ENCODE measurements around the gene GRPEL1. TPM values are rescaled to one million over a fixed set of nuclear protein-coding genes. Genes with fewer than 3 reads are reported as not detected.

The GRPEL1 gene
- polyA plus RNA-seq, 2 of the 4 experiments (the other 2 are of a cell fraction) = 45.5 to 72.0 TPM

DNA sequence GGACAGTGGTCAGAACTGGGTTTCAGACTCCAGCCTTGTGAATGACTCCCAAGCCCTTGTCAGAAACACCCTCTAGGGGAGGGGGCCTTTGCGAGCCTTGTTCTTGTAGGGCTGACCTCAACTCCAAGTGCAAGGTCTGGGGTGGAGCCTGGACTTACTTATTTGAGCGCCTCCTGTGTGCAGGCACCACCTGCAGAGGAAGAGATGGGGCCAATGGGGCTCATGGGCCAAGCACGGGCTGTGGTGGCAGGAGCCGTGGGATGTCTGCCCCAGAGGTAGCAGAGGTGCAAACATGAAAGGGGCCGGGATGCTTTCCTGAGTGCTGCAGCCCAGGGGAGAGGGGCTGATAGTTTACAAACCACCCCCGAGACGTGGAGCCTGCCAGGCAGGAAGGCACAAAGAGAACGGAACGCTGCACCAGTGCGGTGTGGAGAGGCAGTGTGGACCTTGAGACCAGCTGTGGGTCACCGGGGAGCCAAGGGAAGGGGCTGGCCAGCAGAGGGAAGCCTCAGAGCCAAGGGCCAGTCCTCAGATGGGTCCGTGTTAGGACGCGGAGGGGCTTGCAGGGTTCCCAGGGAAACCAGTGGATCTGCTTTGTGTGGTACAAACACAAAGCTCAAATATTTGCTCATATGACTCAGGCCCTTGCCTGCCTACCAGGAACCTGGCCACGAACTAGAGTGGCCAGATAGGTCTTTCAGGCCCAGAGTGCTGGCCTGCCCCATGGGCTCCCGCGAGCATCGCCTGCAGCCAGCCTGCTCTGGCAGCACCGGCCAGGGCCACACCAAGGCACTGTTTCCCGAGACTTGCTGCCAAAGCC lies 33.4 kb downstream of the GRPEL1 start:
- 0 out of 3 replicates have a peak overlapping the region, but pooled peaks have one; percentile 11 for H3K4me3 ChIP-seq
- peak overlapping the region; percentile 68 to 92 for H3K27ac ChIP-seq
- ATAC-seq (peak; percentile 92 to 93), FAIRE-seq (no peak), DNase-seq (ENCODE audit: low read depth in 1 of 2, low spot score in 1 of 2) (peak; percentile 80 to 87)
- 13% methylated on average over 18 of the region's 20 CpGs for WGBS (ENCODE audit: missing lambda C conversion rate)
- H3K4me2 ChIP-seq = peak overlapping the region; percentile 79
- peaks cover 48% of the 10 kb centered on the region for H3K4me1 ChIP-seq
- CTCF ChIA-PET = interaction anchor here (0.8 to 2.6 kb wide), 11 partner anchors 9 to 107 kb away, joined by 3 to 8 read pairs (median 4); partner anchors contain the start of gene TADA2B
- no peaks in the 10 kb centered on the region for H3K9me3 ChIP-seq
- POLR2A ChIA-PET = interaction anchor here (1.0 to 1.4 kb wide), 3 partner anchors 9 to 33 kb away, joined by 4 to 6 read pairs (median 5); partner anchors contain the start of genes GRPEL1 and TADA2B
- TF ChIP-seq, protein P1, sequence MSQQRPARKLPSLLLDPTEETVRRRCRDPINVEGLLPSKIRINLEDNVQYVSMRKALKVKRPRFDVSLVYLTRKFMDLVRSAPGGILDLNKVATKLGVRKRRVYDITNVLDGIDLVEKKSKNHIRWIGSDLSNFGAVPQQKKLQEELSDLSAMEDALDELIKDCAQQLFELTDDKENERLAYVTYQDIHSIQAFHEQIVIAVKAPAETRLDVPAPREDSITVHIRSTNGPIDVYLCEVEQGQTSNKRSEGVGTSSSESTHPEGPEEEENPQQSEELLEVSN (IDR thresholded peaks at IDR 0.05; ENCODE audit: borderline replicate concordance, low read depth) = 0 out of 2 replicates have a peak, but pooled peaks have one; percentile 23
- TF ChIP-seq FOSL2 (IDR thresholded peaks at IDR 0.05) = no peak
- TF ChIP-seq FOSL2 (CRISPR knock-in tag; IDR thresholded peaks at IDR 0.05) = peak; percentile 66
- TF ChIP-seq, protein P2, sequence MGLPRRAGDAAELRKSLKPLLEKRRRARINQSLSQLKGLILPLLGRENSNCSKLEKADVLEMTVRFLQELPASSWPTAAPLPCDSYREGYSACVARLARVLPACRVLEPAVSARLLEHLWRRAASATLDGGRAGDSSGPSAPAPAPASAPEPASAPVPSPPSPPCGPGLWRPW (IDR thresholded peaks at IDR 0.05) = no peak
- peak; percentile 39; the same call in 1 of the 2 replicates for TF ChIP-seq MAX (IDR thresholded peaks at IDR 0.05)
- no peak for TF ChIP-seq ZNF302 (CRISPR knock-in tag; IDR thresholded peaks at IDR 0.05)
- peak; percentile 36; the same call in 1 of the 2 replicates for TF ChIP-seq POLR2A (IDR thresholded peaks at IDR 0.05; ENCODE audit: low read length)

- H3K27ac ChIP-seq = peak overlapping the region in 1 of 2 experiments; percentile 48; a peak in 1 of 6 replicates
- CTCF ChIA-PET = interaction anchor here (1.7 kb wide), 1 partner anchor 12 kb away, joined by 4 read pairs; no protein-coding TSS in a partner anchor
- peaks cover 58% of the 10 kb centered on the region for H3K4me1 ChIP-seq
- ATAC-seq (no peak), DNase-seq (ENCODE audit: low read depth in 1 of 2, low spot score in 1 of 2) (no peak), FAIRE-seq (no peak)
- 81% methylated on average over 8 of the region's 8 CpGs for WGBS (ENCODE audit: missing lambda C conversion rate)
- H3K9me3 ChIP-seq = no peaks in the 10 kb centered on the region
- TF ChIP-seq MAFK (IDR thresholded peaks at IDR 0.05; ENCODE audit: partially characterized antibody) (no peak), CBX2 (IDR thresholded peaks at IDR 0.05; ENCODE audit: borderline replicate concordance, low read depth) (no peak), MAZ (IDR thresholded peaks at IDR 0.05; ENCODE audit: borderline replicate concordance, low read depth, low read length) (no peak), MAX (IDR thresholded peaks at IDR 0.05) (no peak), JUN (IDR thresholded peaks at IDR 0.05) (no peak), CHD2 (IDR thresholded peaks at IDR 0.05; ENCODE audit: low read length, partially characterized antibody) (no peak), ELK1 (IDR thresholded peaks at IDR 0.05; ENCODE audit: low read depth, low read length) (no peak), NFE2L2 (conservative IDR thresholded peaks at IDR 0.05; ENCODE audit: low read length) (no peak), EHF (CRISPR knock-in tag; IDR thresholded peaks at IDR 0.05) (no peak), REST (IDR thresholded peaks at IDR 0.05) (no peak), POLR2A (IDR thresholded peaks at IDR 0.05; ENCODE audit: low read length) (no peak), ZSCAN20 (CRISPR knock-in tag; IDR thresholded peaks at IDR 0.05) (no peak), NR3C1 (IDR thresholded peaks at IDR 0.05) (no peak), ZFP36 (IDR thresholded peaks at IDR 0.05; ENCODE audit: borderline replicate concordance, partially characterized antibody) (no peak), BHLHE40 (IDR thresholded peaks at IDR 0.05; ENCODE audit: low read depth, low read length) (no peak), EP300 (IDR thresholded peaks at IDR 0.05) (no peak), SREBF2 (IDR thresholded peaks at IDR 0.05) (no peak), BCL3 (IDR thresholded peaks at IDR 0.05) (no peak)
- TF ChIP-seq, protein P1 (IDR thresholded peaks at IDR 0.05; ENCODE audit: borderline replicate concordance, low read depth) = no peak
- POLR2A ChIA-PET = no interaction called here
- no peak overlapping the region for H3K4me3 ChIP-seq
- H3K4me2 ChIP-seq = no peak overlapping the region
Observed at GRCh38 chr4:7032596-7032995, 35.3 kb downstream of the GRPEL1 start.

All from A549 (cell line).